Liver (tissue), 9 donors: ENCODE measurements around the gene ANKRD44. TPM values are rescaled to one million over a fixed set of nuclear protein-coding genes. Genes with fewer than 3 reads are reported as not detected.

Experiments used
- DNase-seq: peaks from one replicate; pipeline ENCODE4 v3.0.0-alpha.2; 2017; ENCODE audit warnings: low spot score
- H3K27ac ChIP-seq, 2 donors: one replicate each; pipeline ENCODE4 v1.7.0; 2013; ENCODE audit warnings: inconsistent platforms in 2 of 2, low read length in 2 of 2, control low read depth in 1 of 2, low read depth in 1 of 2, mild to moderate bottlenecking in 1 of 2
- H3K27me3 ChIP-seq, 4 donors: one replicate each; pipeline versions ENCODE4 v1.6.1 to v1.7.0; 2013; ENCODE audit warnings: low read length in 3 of 4, inconsistent platforms in 1 of 4, mild to moderate bottlenecking in 1 of 4, moderate library complexity in 1 of 4; ENCODE audit not compliant: control insufficient read depth in 4 of 4, insufficient read depth in 4 of 4
- H3K36me3 ChIP-seq, 4 donors: one replicate each; pipeline versions ENCODE4 v1.6.1 to v1.7.0; 2013; ENCODE audit warnings: low read length in 3 of 4, mild to moderate bottlenecking in 3 of 4, low read depth in 1 of 4, moderate library complexity in 1 of 4; ENCODE audit not compliant: control insufficient read depth in 4 of 4, insufficient read depth in 3 of 4
- H3K4me1 ChIP-seq, 4 donors: one replicate each; pipeline versions ENCODE4 v1.6.1 to v1.7.0; 2013; ENCODE audit warnings: low read length in 3 of 4, mild to moderate bottlenecking in 3 of 4, moderate library complexity in 1 of 4; ENCODE audit not compliant: control insufficient read depth in 4 of 4, insufficient read depth in 4 of 4
- H3K4me3 ChIP-seq, 3 donors: one replicate each; pipeline versions ENCODE4 v1.6.1 to v1.7.0; 2013; ENCODE audit warnings: low read length in 3 of 3, control low read depth in 1 of 3, low read depth in 1 of 3, mild to moderate bottlenecking in 1 of 3
- H3K9ac ChIP-seq, 2 donors: one replicate each; pipeline ENCODE4 v1.7.0; 2013; ENCODE audit warnings: low read length in 2 of 2, mild to moderate bottlenecking in 2 of 2, moderate library complexity in 2 of 2, control low read depth in 1 of 2, low read depth in 1 of 2
- H3K9me3 ChIP-seq, 4 donors: one replicate each; pipeline versions ENCODE4 v1.6.1 to v1.7.0; 2013; ENCODE audit warnings: low read length in 3 of 4; ENCODE audit not compliant: control insufficient read depth in 4 of 4
- ATF3 ChIP-seq: IDR thresholded peaks from 2 replicates; pipeline ENCODE4 v1.6.1; 2016; ENCODE audit warnings: antibody characterized with exemption
- CTCF ChIP-seq: fragments of 150-350 bp; IDR thresholded peaks from 2 replicates; pipeline ENCODE4 v1.5.1; 2017; ENCODE audit warnings: improper control_type of control experiment, low read depth, low read length; ENCODE audit not compliant: missing input control
- EGR1 ChIP-seq, 2 donors: IDR thresholded peaks; 2 replicates each; pipeline ENCODE4 v1.6.1; 2016 to 2018; ENCODE audit warnings: antibody characterized with exemption in 2 of 2, low read depth in 2 of 2
- FOXA1 ChIP-seq: IDR thresholded peaks from 2 replicates; pipeline ENCODE4 v1.6.1; 2016; ENCODE audit warnings: antibody characterized with exemption
- GABPA ChIP-seq, 2 donors: IDR thresholded peaks in 1 of 2; conservative IDR thresholded peaks in 1 of 2; 2 replicates each; pipeline ENCODE4 v1.6.1; 2016; ENCODE audit warnings: antibody characterized with exemption in 2 of 2, mild to moderate bottlenecking in 1 of 2, moderate library complexity in 1 of 2
- HNF4A ChIP-seq, 2 donors: conservative IDR thresholded peaks; 2 replicates each; pipeline ENCODE4 v1.6.1; 2016; ENCODE audit warnings: antibody characterized with exemption in 2 of 2, mild to moderate bottlenecking in 2 of 2
- HNF4G ChIP-seq: IDR thresholded peaks from 2 replicates; pipeline ENCODE4 v1.6.1; 2016; ENCODE audit warnings: antibody characterized with exemption
- MAX ChIP-seq: IDR thresholded peaks from 2 replicates; pipeline ENCODE4 v1.6.1; 2016; ENCODE audit warnings: antibody characterized with exemption
- NR2F2 ChIP-seq: IDR thresholded peaks from 2 replicates; pipeline ENCODE4 v1.6.1; 2016; ENCODE audit warnings: antibody characterized with exemption
- RAD21 ChIP-seq, 2 donors: IDR thresholded peaks; 2 replicates each; pipeline ENCODE4 v1.6.1; 2016; ENCODE audit warnings: antibody characterized with exemption in 2 of 2, mild to moderate bottlenecking in 2 of 2
- RXRA ChIP-seq, 2 donors: IDR thresholded peaks; 2 replicates each; pipeline ENCODE4 v1.6.1; 2017 to 2018; ENCODE audit warnings: antibody characterized with exemption in 2 of 2, mild to moderate bottlenecking in 1 of 2
- SP1 ChIP-seq: IDR thresholded peaks from 2 replicates; pipeline ENCODE4 v1.6.1; 2018; ENCODE audit warnings: antibody characterized with exemption, mild to moderate bottlenecking
- TAF1 ChIP-seq: conservative IDR thresholded peaks from 2 replicates; pipeline ENCODE4 v1.6.1; 2016; ENCODE audit warnings: antibody characterized with exemption, mild to moderate bottlenecking
- YY1 ChIP-seq: IDR thresholded peaks from 2 replicates; pipeline ENCODE4 v1.6.1; 2016; ENCODE audit warnings: antibody characterized with exemption, mild to moderate bottlenecking
- ZBTB33 ChIP-seq: IDR thresholded peaks from 2 replicates; pipeline ENCODE4 v1.6.1; 2016; ENCODE audit warnings: antibody characterized with exemption
- WGBS: extraction: QIAGEN DNeasy Blood & Tissue Kit; methylation state at CpG from one replicate; pipeline ENCODE4 v1.1.7; 2013; 5-methylcytosine and 5-hydroxymethylcytosine counted together
- polyA plus RNA-seq, 2 donors: library from polyadenylated mRNA; stranded (reverse) in 1 of 2; unstranded in 1 of 2; fragments of 200-250 nt in 1 of 2; fragments of >200 nt in 1 of 2; fragmentation: Nextera tagmentation in 1 of 2; extraction: Ambion mirVana in 1 of 2; gene quantifications; one replicate each; pipeline versions ENCODE4 v1.2.1 to v1.2.3, GENCODE V29; 2013 to 2015
- total RNA-seq, 2 donors: library from RNA; depleted of rRNA; stranded (reverse); fragments of >200 nt; gene quantifications; one replicate each; pipeline ENCODE4 v1.2.3, GENCODE V29; 2014
- donor health status: healthy.
- donor health status: healthy.
- donor health status: healthy.
- donor health status: healthy.
- donor health status: healthy.

The ANKRD44 gene
- total and polyA plus RNA-seq, 4 donors: 3.8 to 18.2 (median 6.8) TPM

GRCh38 chr2:197090742-197091367 is 219.7 kb downstream of the ANKRD44 start:
- Histone ChIP-seq H3K9ac (no peak overlapping the region), H3K4me3 (no peak overlapping the region), H3K27me3 (no peaks in the 10 kb centered on the region), H3K4me1 (no peaks in the 10 kb centered on the region), H3K27ac (no peak overlapping the region), H3K9me3 (no peaks in the 10 kb centered on the region), H3K36me3 (no peaks in the 10 kb centered on the region)
- 96% methylated on average over 10 of the region's 10 CpGs for WGBS
- no peak for TF ChIP-seq SP1
- no peak for TF ChIP-seq MAX
- TF ChIP-seq CTCF: no peak
- TF ChIP-seq GABPA (IDR thresholded peaks at IDR 0.05 in 1 of 2, conservative IDR thresholded peaks at IDR 0.05 in 1 of 2): no peak
- no peak for TF ChIP-seq HNF4A (conservative IDR thresholded peaks at IDR 0.05)
- no peak for TF ChIP-seq TAF1
- no peak for TF ChIP-seq EGR1 (IDR thresholded peaks at IDR 0.05; ENCODE audit: low read depth in 2 of 2)
- TF ChIP-seq ATF3: no peak
- no peak for DNase-seq

GRCh38 chr2:197089655-197090054 is 220.9 kb downstream of the ANKRD44 start:
- Histone ChIP-seq H3K9me3 (no peaks in the 10 kb centered on the region), H3K4me1 (no peaks in the 10 kb centered on the region), H3K27me3 (no peaks in the 10 kb centered on the region), H3K36me3 (no peaks in the 10 kb centered on the region), H3K27ac (no peak overlapping the region), H3K9ac (no peak overlapping the region), H3K4me3 (no peak overlapping the region)
- 92% methylated on average over 2 of the region's 2 CpGs for WGBS
- no peak for DNase-seq
- TF ChIP-seq FOXA1 (no peak), HNF4A (conservative IDR thresholded peaks at IDR 0.05) (no peak), TAF1 (no peak), GABPA (IDR thresholded peaks at IDR 0.05 in 1 of 2, conservative IDR thresholded peaks at IDR 0.05 in 1 of 2) (no peak), MAX (no peak), YY1 (no peak), HNF4G (no peak), RXRA (IDR thresholded peaks at IDR 0.05) (no peak)

- no peak overlapping the region for H3K4me3 ChIP-seq
- DNase-seq: no peak
- no peak for TF ChIP-seq RAD21 (IDR thresholded peaks at IDR 0.05)
- TF ChIP-seq NR2F2: no peak
- TF ChIP-seq ATF3: no peak
- TF ChIP-seq ZBTB33: no peak
- TF ChIP-seq FOXA1: no peak
- no peak for TF ChIP-seq EGR1 (IDR thresholded peaks at IDR 0.05; ENCODE audit: low read depth in 2 of 2)
- TF ChIP-seq HNF4G: no peak
- no peak for TF ChIP-seq HNF4A (conservative IDR thresholded peaks at IDR 0.05)
- no peak for TF ChIP-seq RXRA (IDR thresholded peaks at IDR 0.05)
- no peak for TF ChIP-seq CTCF
- TF ChIP-seq YY1: no peak
These were observed 221.9 kb downstream of the ANKRD44 start for GRCh38 chr2:197088694-197089093.

More at GRCh38 chr2:197088694-197089093, 221.9 kb downstream of the ANKRD44 start:
- Histone ChIP-seq H3K27ac (no peak overlapping the region), H3K27me3 (no peaks in the 10 kb centered on the region), H3K9me3 (no peaks in the 10 kb centered on the region), H3K9ac (no peak overlapping the region), H3K36me3 (no peaks in the 10 kb centered on the region), H3K4me1 (no peaks in the 10 kb centered on the region)
- 91% methylated on average over 5 of the region's 5 CpGs for WGBS
